Activated T-cell treated with anti-CD3 and anti-CD28 coated beads for 24 hours (primary cell): Measurements from ENCODE around the gene PHC3.
"Not testable (repeated sequence)": the region's sequence is repeated elsewhere in the genome, so short reads cannot be mapped to it uniquely, and the experiment has no call there.

Source experiments
- DNase-seq: peaks from one replicate; pipeline ENCODE4 v3.0.0-alpha.2; 2020; ENCODE audit warnings: low read depth

Gene PHC3, protein sequence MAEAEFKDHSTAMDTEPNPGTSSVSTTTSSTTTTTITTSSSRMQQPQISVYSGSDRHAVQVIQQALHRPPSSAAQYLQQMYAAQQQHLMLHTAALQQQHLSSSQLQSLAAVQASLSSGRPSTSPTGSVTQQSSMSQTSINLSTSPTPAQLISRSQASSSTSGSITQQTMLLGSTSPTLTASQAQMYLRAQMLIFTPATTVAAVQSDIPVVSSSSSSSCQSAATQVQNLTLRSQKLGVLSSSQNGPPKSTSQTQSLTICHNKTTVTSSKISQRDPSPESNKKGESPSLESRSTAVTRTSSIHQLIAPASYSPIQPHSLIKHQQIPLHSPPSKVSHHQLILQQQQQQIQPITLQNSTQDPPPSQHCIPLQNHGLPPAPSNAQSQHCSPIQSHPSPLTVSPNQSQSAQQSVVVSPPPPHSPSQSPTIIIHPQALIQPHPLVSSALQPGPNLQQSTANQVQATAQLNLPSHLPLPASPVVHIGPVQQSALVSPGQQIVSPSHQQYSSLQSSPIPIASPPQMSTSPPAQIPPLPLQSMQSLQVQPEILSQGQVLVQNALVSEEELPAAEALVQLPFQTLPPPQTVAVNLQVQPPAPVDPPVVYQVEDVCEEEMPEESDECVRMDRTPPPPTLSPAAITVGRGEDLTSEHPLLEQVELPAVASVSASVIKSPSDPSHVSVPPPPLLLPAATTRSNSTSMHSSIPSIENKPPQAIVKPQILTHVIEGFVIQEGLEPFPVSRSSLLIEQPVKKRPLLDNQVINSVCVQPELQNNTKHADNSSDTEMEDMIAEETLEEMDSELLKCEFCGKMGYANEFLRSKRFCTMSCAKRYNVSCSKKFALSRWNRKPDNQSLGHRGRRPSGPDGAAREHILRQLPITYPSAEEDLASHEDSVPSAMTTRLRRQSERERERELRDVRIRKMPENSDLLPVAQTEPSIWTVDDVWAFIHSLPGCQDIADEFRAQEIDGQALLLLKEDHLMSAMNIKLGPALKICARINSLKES

DNA sequence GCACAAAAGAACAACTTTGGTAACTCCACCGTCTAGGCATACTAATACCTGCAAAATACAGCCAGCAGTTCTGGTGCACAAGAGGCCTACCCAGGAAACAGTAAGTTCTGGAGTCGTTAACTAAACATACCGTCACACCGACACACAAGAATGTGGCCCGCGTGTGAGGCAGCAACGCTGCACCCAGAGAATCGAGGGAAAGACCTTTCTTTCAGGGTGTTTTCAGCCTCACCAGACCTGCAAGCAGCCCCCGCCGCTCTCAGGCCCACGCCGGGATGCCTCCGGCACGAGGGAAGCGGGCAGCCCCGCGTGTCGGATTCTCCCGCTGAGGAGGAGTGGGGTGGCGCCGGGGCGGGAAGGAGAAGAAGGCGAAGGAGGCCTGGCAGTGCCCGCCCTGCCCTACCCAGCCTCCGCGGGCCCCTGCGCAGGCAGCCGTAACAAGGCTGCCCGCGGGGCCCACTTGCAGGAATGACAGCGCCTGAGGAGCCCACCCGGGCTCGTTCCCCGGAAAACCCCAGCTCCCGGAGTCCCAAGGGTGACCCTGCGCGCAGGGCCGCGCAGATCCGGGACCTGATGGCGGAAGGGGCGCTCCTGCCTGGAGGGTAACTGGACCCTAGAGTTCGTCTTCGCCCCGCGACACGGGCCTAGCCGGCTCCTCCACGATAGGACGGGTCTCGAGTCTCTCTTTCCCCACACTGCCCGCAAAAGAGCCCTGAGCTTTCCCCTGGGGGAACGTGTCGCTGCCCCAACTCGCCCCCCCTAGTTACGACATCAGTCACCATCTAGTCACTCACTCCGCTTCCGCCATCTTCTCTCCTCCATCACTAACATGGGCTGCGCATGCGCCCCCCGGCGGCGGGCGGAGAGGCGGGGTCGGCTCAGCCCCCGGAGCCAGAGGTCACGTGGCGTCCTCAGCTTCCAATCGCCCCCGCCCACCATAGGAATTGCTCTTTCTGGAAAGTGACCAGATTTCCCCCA, at the start of gene PHC3:
TSS of gene PHC3 (minus strand) at position 826 of the 978 bp plus-strand sequence. CDS start at position 808, 18 bp downstream.
- DNase-seq = peak; percentile 91

DNA sequence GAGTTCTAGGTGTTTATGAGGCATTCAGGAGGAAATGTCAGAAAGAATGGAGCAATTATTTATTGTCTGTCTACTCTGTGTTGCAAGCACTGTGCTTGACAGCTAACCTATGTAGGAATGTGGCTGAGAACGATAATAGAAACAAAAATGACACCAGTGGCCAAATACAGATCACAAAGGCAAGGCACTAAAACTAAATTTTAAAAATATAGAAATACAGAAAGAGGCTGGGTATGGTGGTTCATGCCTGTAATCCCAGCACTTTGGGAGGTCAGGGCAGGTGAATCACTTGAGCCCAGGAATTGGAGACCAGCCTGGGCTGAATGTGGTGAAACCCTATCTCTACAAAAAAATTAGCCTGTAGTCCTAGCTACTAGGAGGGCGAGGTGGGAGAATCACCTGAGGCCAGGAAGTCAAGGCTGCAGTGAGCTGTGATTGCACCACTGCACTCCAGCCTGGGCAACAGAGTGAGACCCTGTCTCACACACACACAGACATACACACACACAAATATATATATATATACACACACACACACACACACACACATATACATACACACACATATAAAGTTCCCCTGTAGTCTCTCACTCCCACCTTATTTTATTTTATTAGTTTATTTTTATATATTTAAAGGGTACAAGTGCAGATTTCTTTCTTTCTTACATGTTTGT, 46.7 kb upstream of the PHC3 start:
- no peak for DNase-seq

DNA sequence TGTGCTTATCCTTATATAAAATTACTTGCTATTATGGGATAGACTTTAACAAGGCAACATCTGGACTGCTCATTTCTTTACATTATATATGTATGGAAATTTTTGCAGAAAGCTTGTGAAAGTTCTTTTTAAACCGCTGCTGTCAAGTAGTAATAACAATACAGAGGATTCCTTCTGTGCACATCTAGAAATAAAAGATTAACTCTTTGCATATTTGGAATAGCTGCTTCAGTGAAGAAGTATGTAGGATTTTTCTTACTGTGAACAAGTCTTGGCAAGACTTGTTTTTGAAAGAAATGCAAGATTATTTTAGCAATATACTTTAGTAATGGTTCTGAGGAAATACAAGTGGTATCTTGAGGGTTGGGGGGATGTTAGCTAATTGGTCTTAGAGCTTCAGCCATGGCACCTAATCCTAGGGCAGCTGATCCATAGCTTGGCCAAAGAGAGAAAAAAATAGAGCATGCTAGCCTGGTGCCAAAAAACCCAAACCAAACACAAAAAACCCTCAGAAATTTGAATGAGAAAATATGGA, 45.0 kb upstream of the PHC3 start:
- DNase-seq = no peak

DNA sequence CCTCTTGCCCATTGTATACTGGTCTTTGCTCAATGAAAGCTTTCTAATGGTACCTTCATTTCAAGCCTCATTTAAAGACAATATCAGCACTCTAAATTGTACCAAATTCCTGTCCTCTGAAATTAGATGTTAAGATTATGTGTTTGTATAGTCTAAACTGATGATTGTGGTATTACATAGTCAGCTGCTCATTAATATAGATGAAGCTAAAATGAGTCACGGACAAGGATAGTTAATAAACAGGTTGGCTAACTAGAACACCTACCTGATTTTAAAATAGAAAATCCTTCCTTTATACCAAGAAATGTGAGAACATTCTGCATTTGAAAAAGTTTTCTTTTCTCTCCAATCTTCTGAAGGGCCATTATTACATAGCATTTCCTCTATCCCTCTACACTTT, 43.6 kb upstream of the PHC3 start:
- no peak for DNase-seq

DNA sequence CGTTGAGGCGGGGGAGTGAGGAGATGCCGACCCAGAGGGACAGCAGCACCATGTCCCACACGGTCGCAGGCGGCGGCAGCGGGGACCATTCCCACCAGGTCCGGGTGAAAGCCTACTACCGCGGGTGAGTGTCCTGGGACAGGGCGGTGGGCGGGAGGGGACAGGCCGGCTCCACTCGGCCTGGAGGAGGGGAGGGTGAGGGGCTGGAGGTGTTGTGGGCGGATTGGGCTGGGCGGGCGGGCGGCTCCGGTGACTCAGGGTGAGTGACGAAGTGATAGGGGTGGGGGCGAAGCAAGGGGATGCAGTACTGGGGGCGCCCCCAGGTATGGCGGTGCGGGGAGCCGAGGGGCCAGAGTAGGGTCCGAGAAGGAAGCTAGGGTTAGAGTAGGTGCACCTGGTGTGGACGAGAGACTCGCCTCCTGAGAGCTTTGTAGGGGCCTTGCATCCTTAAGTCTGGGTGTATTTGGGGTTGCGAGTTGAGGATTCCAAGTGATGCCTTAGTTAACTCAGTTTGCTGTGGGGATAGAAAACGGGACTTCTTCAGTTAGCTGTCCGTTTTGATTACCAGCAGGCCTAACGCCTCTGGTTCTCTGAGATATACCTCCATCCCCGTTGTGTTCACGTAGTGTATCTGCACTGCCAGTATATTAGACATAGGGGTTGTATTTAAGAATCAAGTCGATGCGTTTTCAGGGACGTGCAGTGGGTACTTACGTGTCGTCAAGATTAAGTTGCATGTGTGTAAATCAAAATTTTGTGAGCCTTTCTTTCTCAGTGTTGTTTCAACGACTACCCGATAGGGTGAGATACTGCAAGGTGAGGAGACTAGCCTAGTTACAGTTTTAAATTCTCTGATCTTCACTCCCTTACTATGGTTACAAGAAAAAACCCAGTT, 41.4 kb upstream of the PHC3 start:
- DNase-seq = peak; percentile 32

DNA sequence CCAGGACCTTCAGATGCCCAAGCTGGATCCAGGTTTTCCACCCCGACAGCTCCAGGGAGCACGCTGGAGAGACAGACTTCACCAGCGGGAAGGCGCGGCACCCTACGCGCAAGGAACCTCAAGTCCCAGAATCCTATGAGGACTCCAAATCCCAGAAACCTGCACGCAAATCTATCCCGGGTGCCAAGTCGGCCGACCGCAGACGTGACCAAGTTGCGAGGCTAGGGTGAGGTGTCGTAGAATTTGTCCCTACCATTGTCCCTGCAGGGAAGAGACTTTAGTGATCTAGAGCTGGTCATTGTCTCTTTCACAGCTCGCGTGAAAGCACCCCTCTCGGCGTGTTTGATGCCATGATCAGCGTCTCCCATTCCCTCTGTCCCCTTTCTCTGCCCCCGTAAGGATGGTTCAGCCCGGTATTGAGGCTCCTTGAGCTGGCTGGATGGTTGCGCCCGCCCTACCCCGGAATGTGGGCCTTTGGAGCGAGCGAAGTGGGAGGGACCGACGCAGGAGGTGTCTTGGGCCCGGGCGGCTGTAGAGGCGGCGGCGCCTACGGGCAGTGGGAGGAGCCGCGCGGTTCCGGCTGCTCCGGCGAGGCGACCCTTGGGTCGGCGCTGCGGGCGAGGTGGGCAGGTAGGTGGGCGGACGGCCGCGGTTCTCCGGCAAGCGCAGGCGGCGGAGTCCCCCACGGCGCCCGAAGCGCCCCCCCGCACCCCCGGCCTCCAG, 40.6 kb upstream of the PHC3 start, which contains the start of gene PRKCI:
TSS of gene PRKCI (plus strand) at position 501 of the 723 bp plus-strand sequence. CDS start 246 bp downstream, outside the sequence.
- DNase-seq = peak; percentile 83

DNA sequence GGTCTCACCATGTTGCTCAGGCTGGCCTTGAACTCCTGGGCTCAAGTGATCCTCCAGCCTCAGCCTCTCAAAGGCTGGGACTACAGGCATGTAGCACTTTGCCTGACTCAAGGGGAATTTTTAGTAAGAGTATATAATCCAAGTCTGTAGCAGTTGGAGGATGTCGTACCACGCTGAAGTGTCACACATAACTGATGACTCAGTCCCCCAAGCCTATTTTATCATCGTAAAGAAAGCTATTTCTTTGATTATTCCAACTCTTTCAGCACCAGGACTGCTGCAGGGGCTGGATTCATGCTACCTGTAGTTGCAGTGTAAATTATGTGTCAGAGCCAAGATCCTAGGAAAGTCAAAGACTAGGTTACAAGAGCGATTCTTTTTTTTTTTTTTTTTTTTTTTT, 39.3 kb upstream of the PHC3 start:
- DNase-seq = no peak

DNA sequence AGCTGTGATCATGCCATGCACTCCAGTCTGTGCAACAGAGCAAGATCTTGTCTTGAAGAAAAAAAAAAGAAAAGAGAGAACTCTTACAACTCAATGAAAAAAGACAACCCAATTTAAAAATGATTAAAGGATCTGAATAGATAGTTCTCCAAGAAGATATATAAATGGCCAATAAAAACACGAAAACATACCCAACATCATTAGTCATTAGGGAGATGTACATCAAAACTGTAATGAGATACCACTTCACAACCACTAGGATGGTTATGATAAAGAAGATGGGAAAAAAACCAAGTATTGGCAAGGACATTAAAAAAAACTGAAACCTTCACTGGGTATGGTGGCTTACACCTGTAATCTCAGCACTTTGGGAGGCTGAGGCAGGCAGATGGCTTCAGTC, 38.3 kb upstream of the PHC3 start:
- no peak for DNase-seq

DNA sequence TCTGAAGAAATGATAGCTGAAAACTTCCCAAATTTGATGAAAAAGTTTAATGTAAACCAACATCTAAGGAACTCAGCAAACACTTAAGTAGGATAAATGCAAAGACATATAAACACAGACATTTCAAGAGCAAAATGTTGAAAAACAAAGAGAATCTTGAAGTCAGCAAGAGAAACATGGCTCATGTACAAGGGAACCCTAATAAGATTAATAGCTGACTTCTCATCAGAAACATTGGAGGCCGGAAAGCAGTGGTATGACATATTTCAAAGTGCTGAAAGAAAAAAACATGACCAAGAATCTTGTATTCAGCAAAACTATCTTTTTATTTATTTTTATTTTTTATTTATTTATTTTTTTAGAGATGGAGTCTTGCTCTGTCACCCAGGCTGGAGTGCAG, 30.1 kb upstream of the PHC3 start:
- DNase-seq = no peak

DNA sequence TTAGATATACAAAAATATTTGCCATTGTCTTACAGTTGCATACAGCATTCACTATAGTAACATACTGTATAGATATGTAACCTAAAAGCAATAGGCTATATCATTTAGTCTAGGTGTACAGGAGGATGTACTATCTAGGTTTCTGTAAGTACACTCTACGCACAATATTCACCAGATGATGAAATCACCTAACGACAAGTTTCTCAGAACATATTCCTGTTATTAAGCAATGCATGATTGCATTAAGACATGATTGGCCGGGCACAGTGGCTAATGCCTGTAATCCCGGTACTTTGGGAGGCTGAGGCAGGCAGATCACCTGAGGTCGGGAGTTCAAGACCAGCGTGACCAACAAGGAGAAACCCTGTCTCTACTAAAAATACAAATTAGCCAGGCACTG, 26.2 kb upstream of the PHC3 start:
- DNase-seq = no peak

DNA sequence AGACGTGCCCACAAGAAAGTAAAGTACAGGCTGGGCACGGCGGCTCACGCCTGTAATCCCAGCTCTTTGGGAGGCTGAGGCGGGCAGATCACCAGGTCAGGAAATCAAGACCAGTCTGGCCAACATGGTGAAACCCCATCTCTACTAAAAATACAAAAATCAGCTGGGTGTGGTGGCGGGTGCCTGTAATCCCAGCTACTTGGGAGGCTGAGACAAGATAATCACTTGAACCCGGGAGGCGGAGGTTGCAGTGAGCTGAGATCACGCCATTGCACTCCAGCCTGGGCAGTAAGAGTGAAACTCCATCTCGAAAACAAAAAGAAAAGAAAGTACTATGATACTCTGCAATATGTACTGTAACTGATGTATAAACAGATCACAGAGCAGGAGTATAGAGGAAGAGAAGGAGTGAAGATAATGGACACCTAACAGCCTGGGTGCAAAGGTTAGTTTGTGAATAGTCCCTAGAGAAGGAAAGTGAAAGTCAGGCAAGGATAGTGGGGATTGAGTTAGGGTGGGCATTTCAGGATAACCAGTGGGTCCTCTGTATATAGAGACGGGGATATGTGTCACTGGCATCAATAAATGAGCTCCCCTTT, 24.7 kb upstream of the PHC3 start:
- not testable (repeated sequence) for DNase-seq

DNA sequence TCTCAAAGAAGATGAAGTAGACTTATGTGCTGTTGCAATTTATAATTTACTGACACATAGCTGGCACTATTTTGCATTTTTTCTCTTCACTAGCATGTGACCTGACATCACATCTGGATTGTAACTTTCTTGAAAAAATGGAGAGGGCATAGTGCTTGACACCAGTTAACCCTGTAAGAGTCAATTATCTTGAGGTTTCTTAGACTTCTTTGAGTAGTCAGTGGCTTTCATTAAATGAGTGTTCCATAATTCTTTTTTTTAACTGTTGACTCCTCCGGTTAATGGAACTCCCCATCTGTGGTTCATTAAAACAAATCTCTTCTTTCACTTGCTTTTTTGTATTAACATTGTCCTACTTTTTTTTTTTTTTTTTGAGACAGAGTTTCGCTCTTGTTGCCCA, 23.8 kb upstream of the PHC3 start:
- DNase-seq = no peak

DNA sequence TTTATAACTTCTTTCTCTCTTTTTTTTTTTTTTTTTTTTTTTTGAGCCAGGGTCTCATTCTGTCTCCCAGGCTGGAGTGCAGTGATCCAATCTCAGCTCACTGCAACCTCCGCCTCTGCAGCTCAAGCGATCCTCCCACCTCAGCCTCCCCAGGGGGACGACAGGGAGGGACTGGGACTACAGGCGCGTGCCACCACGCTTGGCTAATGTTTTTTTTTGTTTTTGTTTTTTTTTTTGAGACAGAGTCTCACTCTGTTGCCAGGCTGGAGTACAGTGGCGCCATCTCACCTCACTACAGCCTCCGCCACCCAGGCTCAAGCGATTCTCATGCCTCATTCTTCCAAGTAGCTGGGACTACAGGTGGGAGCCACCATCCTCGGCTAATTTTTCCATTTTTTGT, 23.0 kb upstream of the PHC3 start:
- DNase-seq = no peak

DNA sequence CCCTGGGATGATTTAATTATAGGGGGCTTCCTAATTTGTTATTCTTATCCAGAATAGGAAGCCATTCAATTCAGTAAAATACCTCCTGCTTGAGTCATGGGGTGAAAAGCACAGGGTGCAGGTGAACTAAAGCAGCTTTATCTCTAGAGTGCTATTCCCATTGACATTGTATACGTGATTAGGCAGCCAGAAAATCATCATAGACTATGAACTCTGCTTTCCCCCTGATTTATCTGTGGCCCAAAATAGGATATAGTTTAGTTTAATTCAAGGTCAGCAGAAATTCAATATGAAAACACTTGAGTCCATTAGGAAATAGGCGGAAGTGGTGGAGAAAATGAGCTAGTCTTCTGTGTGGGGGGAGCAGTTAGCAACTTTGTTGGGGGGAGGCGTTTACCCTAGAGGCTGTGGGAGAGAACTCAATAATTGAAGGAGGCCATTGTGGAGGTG, 22.5 kb upstream of the PHC3 start:
- no peak for DNase-seq

DNA sequence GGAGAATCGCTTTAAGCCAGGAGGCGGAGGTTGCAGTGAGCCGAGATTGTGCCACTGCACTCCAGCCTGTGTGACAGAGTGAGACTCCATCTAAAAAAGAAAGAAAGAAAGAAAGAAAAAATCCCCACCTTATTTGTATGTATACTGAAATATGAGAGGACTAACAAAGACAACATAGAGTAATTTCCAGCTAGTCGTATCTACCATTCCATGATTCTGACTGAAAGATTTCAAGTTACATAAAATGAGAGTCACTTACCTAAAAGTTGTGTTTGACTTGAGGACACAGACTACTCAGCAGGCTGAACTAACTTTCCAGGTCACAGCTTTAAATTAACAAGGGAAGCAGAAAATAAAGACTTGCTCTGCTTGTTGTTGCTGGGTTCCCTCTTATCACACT, 21.9 kb upstream of the PHC3 start:
- no peak for DNase-seq

DNA sequence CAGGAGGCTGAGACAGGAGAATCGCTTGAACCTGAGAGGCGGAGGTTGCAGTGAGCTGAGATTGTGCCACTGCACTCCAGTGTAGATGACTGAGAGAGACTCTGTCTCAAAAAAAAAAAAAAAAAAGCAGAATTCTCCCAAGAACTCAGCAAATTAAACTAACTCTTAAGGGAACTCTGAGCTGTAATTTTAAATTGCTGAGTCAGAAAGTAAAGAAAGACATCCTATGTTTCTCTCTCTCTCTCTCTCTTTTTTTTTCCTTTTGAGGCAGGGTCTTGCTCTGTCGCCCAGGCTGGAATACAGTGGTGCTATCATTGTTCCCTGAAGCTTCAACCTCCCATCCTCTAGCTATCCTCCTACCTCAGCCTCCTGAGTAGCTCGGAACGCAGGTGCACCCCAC, 20.0 kb upstream of the PHC3 start:
- DNase-seq = no peak

DNA sequence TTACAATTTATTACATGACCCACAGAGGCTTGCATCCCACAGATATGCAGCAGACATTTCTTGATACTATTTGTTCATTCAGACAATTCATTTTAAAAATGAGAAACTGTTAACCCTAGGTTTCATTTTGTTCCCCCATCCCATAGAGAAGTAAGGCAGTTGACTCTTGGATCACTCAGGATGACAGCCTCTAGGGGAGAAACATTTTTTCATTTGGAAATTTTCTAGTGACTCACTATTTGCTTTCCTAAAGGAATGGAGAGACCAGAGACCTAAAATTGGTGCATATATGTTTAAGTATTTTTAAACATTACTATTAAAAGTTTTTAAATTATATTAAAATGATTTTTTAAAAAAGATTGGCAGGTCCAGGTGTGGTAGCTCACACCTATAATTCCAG, 19.5 kb upstream of the PHC3 start:
- DNase-seq = no peak

DNA sequence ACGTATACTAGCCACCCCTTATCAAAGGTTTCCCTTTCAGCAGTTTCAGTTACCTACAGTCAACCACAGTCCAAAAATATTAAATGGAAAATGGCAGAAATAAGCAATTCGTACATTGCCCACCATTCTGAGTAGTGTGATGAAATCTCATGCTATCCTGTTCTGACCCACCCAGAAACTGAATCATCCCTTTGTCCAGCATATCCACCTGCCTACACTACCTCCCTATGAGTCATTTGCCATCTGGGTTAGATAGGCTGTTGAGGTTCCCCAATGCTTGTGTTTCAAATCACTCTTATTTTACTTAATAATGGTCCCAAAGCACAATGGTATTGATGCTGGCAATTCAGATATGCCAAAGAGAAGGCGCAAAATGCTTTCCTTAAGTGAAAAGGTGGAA, 15.3 kb upstream of the PHC3 start:
- no peak for DNase-seq

DNA sequence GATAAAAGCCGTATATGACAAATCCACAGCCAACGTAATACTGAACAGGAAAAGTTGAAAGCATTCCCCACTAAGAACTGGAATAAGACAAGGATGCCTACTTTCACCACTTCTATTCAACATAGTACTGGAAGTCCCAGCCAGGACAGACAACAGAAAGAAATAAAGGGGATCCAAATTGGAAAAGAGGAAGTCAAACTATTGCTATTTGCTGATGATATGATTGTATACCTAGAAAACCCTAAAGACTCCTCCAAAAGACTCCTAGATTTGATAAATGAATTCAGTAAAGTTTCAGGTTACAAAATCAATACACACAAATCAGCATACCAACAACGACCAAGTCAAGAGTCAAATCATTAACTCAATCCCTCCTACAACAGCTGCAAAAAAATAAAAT, 14.2 kb upstream of the PHC3 start:
- DNase-seq = not testable (repeated sequence)
